Measurements from ENCODE around the gene CYP4F12. TPM values are rescaled to one million over a fixed set of nuclear protein-coding genes. Genes with fewer than 3 reads are reported as not detected.

CYP4F12 gene
- total and polyA plus RNA-seq, 4 donors: 14.6 to 64.0 (median 25.0) TPM

DNA sequence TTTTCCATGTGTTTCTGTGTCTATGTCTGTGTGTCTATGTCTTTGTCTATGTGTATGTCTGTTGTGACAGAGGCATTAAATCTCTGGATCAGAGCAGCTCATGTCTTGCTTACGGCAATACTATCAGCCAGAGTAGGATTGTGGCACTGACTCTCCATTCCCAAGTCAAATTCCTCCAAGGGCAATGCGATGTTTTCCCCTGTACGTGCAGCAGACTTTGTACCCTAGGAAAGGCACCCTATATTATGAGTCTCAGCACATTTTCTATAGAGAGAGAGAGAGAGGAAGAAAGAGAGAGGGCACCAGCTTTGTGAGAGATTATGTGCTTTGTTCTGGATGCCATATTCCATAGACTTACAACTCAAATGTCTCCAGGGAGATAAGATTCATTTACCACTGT is 21.1 kb upstream of the CYP4F12 start:
- Histone ChIP-seq H3K27ac (ENCODE audit: low read depth in 1 of 2, low read length in 2 of 2) (no peak overlapping the region), H3K27me3 (ENCODE audit: control insufficient read depth in 4 of 4, insufficient read depth in 4 of 4, low read length in 3 of 4) (no peaks in the 10 kb centered on the region), H3K4me3 (ENCODE audit: low read depth in 1 of 3, low read length in 3 of 3) (no peak overlapping the region), H3K9ac (ENCODE audit: low read depth in 1 of 2, low read length in 2 of 2) (no peak overlapping the region), H3K9me3 (ENCODE audit: control insufficient read depth in 4 of 4, low read length in 3 of 4) (no peaks in the 10 kb centered on the region), H3K4me1 (ENCODE audit: control insufficient read depth in 4 of 4, insufficient read depth in 4 of 4, low read length in 3 of 4) (peaks cover 9 to 52% (median 22%) of the 10 kb centered on the region in 4 donors), H3K36me3 (ENCODE audit: control insufficient read depth in 4 of 4, insufficient read depth in 3 of 4, low read depth in 1 of 4, low read length in 3 of 4) (peaks cover 12 to 50% (median 32%) of the 10 kb centered on the region in 4 donors)
- TF ChIP-seq RXRA (IDR thresholded peaks at IDR 0.05) (no peak), FOXA2 (IDR thresholded peaks at IDR 0.05) (no peak), HNF4G (IDR thresholded peaks at IDR 0.05) (no peak)
- TF ChIP-seq, protein P1, sequence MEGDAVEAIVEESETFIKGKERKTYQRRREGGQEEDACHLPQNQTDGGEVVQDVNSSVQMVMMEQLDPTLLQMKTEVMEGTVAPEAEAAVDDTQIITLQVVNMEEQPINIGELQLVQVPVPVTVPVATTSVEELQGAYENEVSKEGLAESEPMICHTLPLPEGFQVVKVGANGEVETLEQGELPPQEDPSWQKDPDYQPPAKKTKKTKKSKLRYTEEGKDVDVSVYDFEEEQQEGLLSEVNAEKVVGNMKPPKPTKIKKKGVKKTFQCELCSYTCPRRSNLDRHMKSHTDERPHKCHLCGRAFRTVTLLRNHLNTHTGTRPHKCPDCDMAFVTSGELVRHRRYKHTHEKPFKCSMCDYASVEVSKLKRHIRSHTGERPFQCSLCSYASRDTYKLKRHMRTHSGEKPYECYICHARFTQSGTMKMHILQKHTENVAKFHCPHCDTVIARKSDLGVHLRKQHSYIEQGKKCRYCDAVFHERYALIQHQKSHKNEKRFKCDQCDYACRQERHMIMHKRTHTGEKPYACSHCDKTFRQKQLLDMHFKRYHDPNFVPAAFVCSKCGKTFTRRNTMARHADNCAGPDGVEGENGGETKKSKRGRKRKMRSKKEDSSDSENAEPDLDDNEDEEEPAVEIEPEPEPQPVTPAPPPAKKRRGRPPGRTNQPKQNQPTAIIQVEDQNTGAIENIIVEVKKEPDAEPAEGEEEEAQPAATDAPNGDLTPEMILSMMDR (IDR thresholded peaks at IDR 0.05; ENCODE audit: low read depth, low read length, missing input control): no peak
- WGBS: 70% methylated on average over 3 of the region's 3 CpGs
- DNase-seq (ENCODE audit: low spot score): no peak

DNA sequence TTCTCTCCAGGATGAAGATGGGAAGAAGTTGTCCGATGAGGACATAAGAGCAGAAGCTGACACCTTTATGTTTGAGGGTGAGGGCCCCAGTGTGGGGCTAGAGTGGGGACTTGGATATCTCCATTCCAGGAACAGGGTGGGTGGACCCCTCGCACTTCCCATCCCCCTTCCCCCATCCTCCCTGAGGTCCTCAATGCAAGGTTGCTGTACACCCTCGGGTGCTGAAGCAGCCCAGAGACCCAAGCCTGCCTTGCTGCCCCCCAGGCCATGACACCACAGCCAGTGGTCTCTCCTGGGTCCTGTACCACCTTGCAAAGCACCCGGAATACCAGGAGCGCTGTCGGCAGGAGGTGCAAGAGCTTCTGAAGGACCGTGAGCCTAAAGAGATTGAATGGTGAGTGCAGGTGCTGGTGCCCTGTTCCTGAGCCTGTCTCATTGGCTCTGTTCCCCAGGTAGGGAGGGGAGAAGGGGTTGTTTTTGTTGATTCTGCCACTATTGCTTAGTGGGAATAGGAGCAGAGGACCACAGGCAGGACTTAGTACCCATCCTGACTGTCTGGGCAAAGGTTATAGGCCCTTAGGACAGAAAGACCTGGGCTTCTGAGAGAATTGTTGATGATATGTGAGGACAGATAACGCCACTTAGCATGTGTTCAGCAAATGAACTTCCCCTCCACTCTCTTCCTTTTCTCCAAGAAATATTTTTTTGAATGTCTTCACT is 20.2 kb upstream of the CYP4F12 start:
- H3K27ac ChIP-seq (ENCODE audit: low read depth in 1 of 2, low read length in 2 of 2): no peak overlapping the region
- peaks cover 14 to 48% (median 30%) of the 10 kb centered on the region in 4 donors for H3K36me3 ChIP-seq (ENCODE audit: control insufficient read depth in 4 of 4, insufficient read depth in 3 of 4, low read depth in 1 of 4, low read length in 3 of 4)
- peak; percentile 76 to 91 for TF ChIP-seq HNF4A (conservative IDR thresholded peaks at IDR 0.05)
- TF ChIP-seq MAX (IDR thresholded peaks at IDR 0.05): peak; percentile 19
- no peak for TF ChIP-seq FOXA2 (IDR thresholded peaks at IDR 0.05)
- TF ChIP-seq RXRA (IDR thresholded peaks at IDR 0.05): peak; percentile 17 to 70
- H3K4me1 ChIP-seq (ENCODE audit: control insufficient read depth in 4 of 4, insufficient read depth in 4 of 4, low read length in 3 of 4): peaks cover 9 to 43% (median 16%) of the 10 kb centered on the region in 4 donors
- no peaks in the 10 kb centered on the region for H3K9me3 ChIP-seq (ENCODE audit: control insufficient read depth in 4 of 4, low read length in 3 of 4)
- 59% methylated on average over 8 of the region's 8 CpGs for whole genome bisulfite sequencing
- no peaks in the 10 kb centered on the region for H3K27me3 ChIP-seq (ENCODE audit: control insufficient read depth in 4 of 4, insufficient read depth in 4 of 4, low read length in 3 of 4)
- H3K9ac ChIP-seq (ENCODE audit: low read depth in 1 of 2, low read length in 2 of 2): no peak overlapping the region
- no peak for DNase-seq (ENCODE audit: low spot score)
- no peak overlapping the region for H3K4me3 ChIP-seq (ENCODE audit: low read depth in 1 of 3, low read length in 3 of 3)

- Histone ChIP-seq H3K4me3 (ENCODE audit: low read depth in 1 of 3, low read length in 3 of 3) (no peak overlapping the region), H3K4me1 (ENCODE audit: control insufficient read depth in 4 of 4, insufficient read depth in 4 of 4, low read length in 3 of 4) (peaks cover 8 to 29% (median 13%) of the 10 kb centered on the region in 4 donors), H3K27ac (ENCODE audit: low read depth in 1 of 2, low read length in 2 of 2) (no peak overlapping the region), H3K27me3 (ENCODE audit: control insufficient read depth in 4 of 4, insufficient read depth in 4 of 4, low read length in 3 of 4) (no peaks in the 10 kb centered on the region), H3K9ac (ENCODE audit: low read depth in 1 of 2, low read length in 2 of 2) (no peak overlapping the region), H3K36me3 (ENCODE audit: control insufficient read depth in 4 of 4, insufficient read depth in 3 of 4, low read depth in 1 of 4, low read length in 3 of 4) (peaks cover 17 to 56% (median 31%) of the 10 kb centered on the region in 4 donors), H3K9me3 (ENCODE audit: control insufficient read depth in 4 of 4, low read length in 3 of 4) (no peaks in the 10 kb centered on the region)
- no peak for DNase-seq (ENCODE audit: low spot score)
- no peak for TF ChIP-seq MAX (IDR thresholded peaks at IDR 0.05)
- TF ChIP-seq HNF4G (IDR thresholded peaks at IDR 0.05): no peak
- TF ChIP-seq JUND (IDR thresholded peaks at IDR 0.05): no peak
- TF ChIP-seq ATF3 (IDR thresholded peaks at IDR 0.05): no peak
- TF ChIP-seq, protein P1 (IDR thresholded peaks at IDR 0.05; ENCODE audit: low read depth, low read length, missing input control): no peak
- TF ChIP-seq ZBTB33 (IDR thresholded peaks at IDR 0.05): no peak
- TF ChIP-seq RXRA (IDR thresholded peaks at IDR 0.05): no peak
- TF ChIP-seq, protein P2, sequence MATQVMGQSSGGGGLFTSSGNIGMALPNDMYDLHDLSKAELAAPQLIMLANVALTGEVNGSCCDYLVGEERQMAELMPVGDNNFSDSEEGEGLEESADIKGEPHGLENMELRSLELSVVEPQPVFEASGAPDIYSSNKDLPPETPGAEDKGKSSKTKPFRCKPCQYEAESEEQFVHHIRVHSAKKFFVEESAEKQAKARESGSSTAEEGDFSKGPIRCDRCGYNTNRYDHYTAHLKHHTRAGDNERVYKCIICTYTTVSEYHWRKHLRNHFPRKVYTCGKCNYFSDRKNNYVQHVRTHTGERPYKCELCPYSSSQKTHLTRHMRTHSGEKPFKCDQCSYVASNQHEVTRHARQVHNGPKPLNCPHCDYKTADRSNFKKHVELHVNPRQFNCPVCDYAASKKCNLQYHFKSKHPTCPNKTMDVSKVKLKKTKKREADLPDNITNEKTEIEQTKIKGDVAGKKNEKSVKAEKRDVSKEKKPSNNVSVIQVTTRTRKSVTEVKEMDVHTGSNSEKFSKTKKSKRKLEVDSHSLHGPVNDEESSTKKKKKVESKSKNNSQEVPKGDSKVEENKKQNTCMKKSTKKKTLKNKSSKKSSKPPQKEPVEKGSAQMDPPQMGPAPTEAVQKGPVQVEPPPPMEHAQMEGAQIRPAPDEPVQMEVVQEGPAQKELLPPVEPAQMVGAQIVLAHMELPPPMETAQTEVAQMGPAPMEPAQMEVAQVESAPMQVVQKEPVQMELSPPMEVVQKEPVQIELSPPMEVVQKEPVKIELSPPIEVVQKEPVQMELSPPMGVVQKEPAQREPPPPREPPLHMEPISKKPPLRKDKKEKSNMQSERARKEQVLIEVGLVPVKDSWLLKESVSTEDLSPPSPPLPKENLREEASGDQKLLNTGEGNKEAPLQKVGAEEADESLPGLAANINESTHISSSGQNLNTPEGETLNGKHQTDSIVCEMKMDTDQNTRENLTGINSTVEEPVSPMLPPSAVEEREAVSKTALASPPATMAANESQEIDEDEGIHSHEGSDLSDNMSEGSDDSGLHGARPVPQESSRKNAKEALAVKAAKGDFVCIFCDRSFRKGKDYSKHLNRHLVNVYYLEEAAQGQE (IDR thresholded peaks at IDR 0.05): no peak
- no peak for TF ChIP-seq FOXA1 (IDR thresholded peaks at IDR 0.05)
- TF ChIP-seq NR2F2 (IDR thresholded peaks at IDR 0.05): no peak
- no peak for TF ChIP-seq FOXA2 (IDR thresholded peaks at IDR 0.05)
- no peak for TF ChIP-seq GABPA (IDR thresholded peaks at IDR 0.05 in 1 of 2, conservative IDR thresholded peaks at IDR 0.05 in 1 of 2)
Measured at GRCh38 chr19:15656467-15656866, 16.4 kb upstream of the CYP4F12 start.
